HG03139 (cell line): ENCODE results near the gene ABCG1.

Experiments used
- ATAC-seq: cut with Tn5 transposase; IDR thresholded peaks from one replicate; pipeline ENCODE4 v1.9.1; 2021; ENCODE audit not compliant: unreplicated experiment

ABCG1 gene

GRCh38 chr21:42266971-42267556, 48.1 kb downstream of the ABCG1 start:
- no peak for ATAC-seq

- ATAC-seq: no peak
These were observed 50.4 kb downstream of the ABCG1 start for GRCh38 chr21:42269386-42269785.

- no peak for ATAC-seq
These were observed 52.1 kb downstream of the ABCG1 start for GRCh38 chr21:42271065-42271464.

GRCh38 chr21:42272109-42272962, 53.4 kb downstream of the ABCG1 start:
- ATAC-seq: no peak

- ATAC-seq: no peak
These were observed 54.2 kb downstream of the ABCG1 start for GRCh38 chr21:42272984-42273600.

GRCh38 chr21:42276076-42276475, 57.1 kb downstream of the ABCG1 start:
- no peak for ATAC-seq

- ATAC-seq: no peak
These were observed 57.7 kb downstream of the ABCG1 start for GRCh38 chr21:42276526-42277154.

- no peak for ATAC-seq
These were observed 58.7 kb downstream of the ABCG1 start for GRCh38 chr21:42277593-42277992.

- no peak for ATAC-seq
These were observed 59.7 kb downstream of the ABCG1 start for GRCh38 chr21:42278451-42279149.

- ATAC-seq: no peak
These were observed 60.5 kb downstream of the ABCG1 start for GRCh38 chr21:42279341-42279871.

- ATAC-seq: no peak
These were observed 60.9 kb downstream of the ABCG1 start for GRCh38 chr21:42279888-42280287.

- no peak for ATAC-seq
These were observed 61.6 kb downstream of the ABCG1 start for GRCh38 chr21:42280356-42281180.

GRCh38 chr21:42281181-42281680, 62.3 kb downstream of the ABCG1 start:
- ATAC-seq: no peak

- no peak for ATAC-seq
These were observed 63.1 kb downstream of the ABCG1 start for GRCh38 chr21:42282021-42282420.

- no peak for ATAC-seq
These were observed 63.8 kb downstream of the ABCG1 start for GRCh38 chr21:42282715-42283114.

- no peak for ATAC-seq
These were observed 66.8 kb downstream of the ABCG1 start for GRCh38 chr21:42285569-42286245.

- ATAC-seq: no peak
These were observed 67.5 kb downstream of the ABCG1 start for GRCh38 chr21:42286416-42286815.

- no peak for ATAC-seq
These were observed 68.5 kb downstream of the ABCG1 start for GRCh38 chr21:42287193-42288083.
